Osteocyte (in vitro differentiated cells): ENCODE results near the gene EIPR1. TPM values are rescaled to one million over a fixed set of nuclear protein-coding genes. Genes with fewer than 3 reads are reported as not detected.

Experiments
- DNase-seq: peaks from one replicate; pipeline ENCODE4 v3.0.0; 2021; ENCODE audit warnings: mixed read lengths; ENCODE audit not compliant: unreplicated experiment; ENCODE audit errors: extremely low spot score
- H3K27ac Mint-ChIP-seq: one replicate; pipeline ENCODE4 v1.8.0; 2021; ENCODE audit warnings: mild to moderate bottlenecking, mixed read lengths; ENCODE audit not compliant: unreplicated experiment
- H3K27me3 Mint-ChIP-seq: one replicate; pipeline ENCODE4 v1.8.0; 2021; ENCODE audit warnings: mixed read lengths; ENCODE audit not compliant: unreplicated experiment
- H3K36me3 Mint-ChIP-seq: one replicate; pipeline ENCODE4 v1.8.0; 2021; ENCODE audit warnings: mixed read lengths; ENCODE audit not compliant: unreplicated experiment
- H3K4me1 Mint-ChIP-seq: one replicate; pipeline ENCODE4 v1.8.0; 2021; ENCODE audit warnings: mixed read lengths; ENCODE audit not compliant: unreplicated experiment
- H3K4me3 Mint-ChIP-seq: one replicate; pipeline ENCODE4 v1.8.0; 2021; ENCODE audit warnings: mild to moderate bottlenecking, moderate library complexity, mixed read lengths; ENCODE audit not compliant: unreplicated experiment
- H3K9me3 Mint-ChIP-seq: one replicate; pipeline ENCODE4 v1.8.0; 2021; ENCODE audit warnings: mixed read lengths; ENCODE audit not compliant: unreplicated experiment
- CTCF ChIP-seq: fragments of 200-600 bp; sonication (generic); IDR thresholded peaks from 2 replicates; pipeline ENCODE4 v1.5.0; 2021; ENCODE audit warnings: antibody characterized with exemption, mild to moderate bottlenecking, moderate library complexity
- total RNA-seq: library from RNA; stranded (reverse); gene quantifications from 2 replicates; pipeline ENCODE4 v1.2.1, GENCODE V29; 2021

The EIPR1 gene
- total RNA-seq, 1 donor from 2014 or later, result 19.9 TPM

GRCh38 chr2:3179208-3179607 lies 198.4 kb downstream of the EIPR1 start:
- DNase-seq, result no peak
- H3K27ac Mint-ChIP-seq, result no peak overlapping the region
- no peaks in the 10 kb centered on the region for H3K27me3 Mint-ChIP-seq
- no peak overlapping the region for H3K4me3 Mint-ChIP-seq
- H3K4me1 Mint-ChIP-seq, result peaks cover 6% of the 10 kb centered on the region
- peaks cover 10% of the 10 kb centered on the region for H3K9me3 Mint-ChIP-seq
- H3K36me3 Mint-ChIP-seq, result peaks cover 14% of the 10 kb centered on the region
- TF ChIP-seq CTCF, result peak; percentile 16

- no peak overlapping the region for H3K27ac Mint-ChIP-seq
- H3K4me1 Mint-ChIP-seq, result peaks cover 6% of the 10 kb centered on the region
- no peak for DNase-seq
- peaks cover 13% of the 10 kb centered on the region for H3K36me3 Mint-ChIP-seq
- no peak overlapping the region for H3K4me3 Mint-ChIP-seq
- no peaks in the 10 kb centered on the region for H3K27me3 Mint-ChIP-seq
- peaks cover 10% of the 10 kb centered on the region for H3K9me3 Mint-ChIP-seq
- TF ChIP-seq CTCF, result no peak
Measured at GRCh38 chr2:3178578-3179031, 199.0 kb downstream of the EIPR1 start.

GRCh38 chr2:3177891-3178577 lies 199.6 kb downstream of the EIPR1 start:
- peaks cover 10% of the 10 kb centered on the region for H3K9me3 Mint-ChIP-seq
- no peak for DNase-seq
- no peak for TF ChIP-seq CTCF

GRCh38 chr2:3176869-3177255 lies 200.8 kb downstream of the EIPR1 start:
- no peak overlapping the region for H3K4me3 Mint-ChIP-seq

More at GRCh38 chr2:3177891-3178577, 199.6 kb downstream of the EIPR1 start:
- Mint-ChIP-seq H3K36me3 (peaks cover 13% of the 10 kb centered on the region), H3K4me1 (peaks cover 6% of the 10 kb centered on the region), H3K4me3 (no peak overlapping the region), H3K27me3 (no peaks in the 10 kb centered on the region), H3K27ac (no peak overlapping the region)

More at GRCh38 chr2:3176869-3177255, 200.8 kb downstream of the EIPR1 start:
- Mint-ChIP-seq H3K36me3 (peaks cover 9% of the 10 kb centered on the region), H3K9me3 (peaks cover 10% of the 10 kb centered on the region), H3K27me3 (no peaks in the 10 kb centered on the region), H3K4me1 (peaks cover 6% of the 10 kb centered on the region), H3K27ac (no peak overlapping the region)
- no peak for DNase-seq
- TF ChIP-seq CTCF, result no peak
